Neural cell (in vitro differentiated cells): ENCODE data around the gene PNKD.

Source experiments
- CTCF ChIP-seq: fragments of 450-650 bp; IDR thresholded peaks from 2 replicates; pipeline ENCODE4 v1.5.1; 2014; ENCODE audit warnings: antibody characterized with exemption, mild to moderate bottlenecking, moderate library complexity; ENCODE audit not compliant: poor library complexity, severe bottlenecking
- EZH2 ChIP-seq: fragments of 200-600, 300-800 bp; shearing (Covaris generic), sonication (generic); IDR thresholded peaks from 2 replicates; pipeline ENCODE4 v1.6.1; 2014; ENCODE audit warnings: antibody characterized with exemption, low read length, borderline replicate concordance, mild to moderate bottlenecking; ENCODE audit not compliant: insufficient read depth, poor library complexity, severe bottlenecking
- POLR2AphosphoS5 ChIP-seq: IDR thresholded peaks from 2 replicates; pipeline ENCODE4 v1.6.1; 2012
- TAF1 ChIP-seq: IDR thresholded peaks from 2 replicates; pipeline ENCODE4 v1.6.1; 2012; ENCODE audit warnings: low read depth

DNA sequence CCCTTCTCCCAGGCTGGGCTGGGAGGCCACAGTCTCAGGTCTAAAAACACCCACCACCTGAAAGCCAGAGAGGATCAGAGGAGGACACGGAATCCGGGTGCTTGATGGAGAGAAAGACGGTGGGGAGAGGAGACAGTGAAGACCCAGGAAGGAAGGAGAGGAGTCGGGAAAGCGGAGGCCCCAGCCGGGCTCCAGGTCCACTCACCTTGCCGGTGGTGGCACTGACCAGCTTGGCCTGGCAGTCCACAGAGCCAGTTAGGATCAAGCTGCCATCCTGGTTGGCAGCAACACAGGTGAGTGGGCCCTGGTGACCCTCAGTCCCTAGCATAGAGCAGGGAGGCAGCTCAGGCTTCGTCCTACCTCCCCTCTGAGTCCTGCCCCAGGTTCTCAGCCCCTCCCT lies 4.7 kb upstream of the PNKD start:
- no peak for TF ChIP-seq EZH2
- no peak for TF ChIP-seq CTCF
- TF ChIP-seq POLR2AphosphoS5: no peak
- no peak for TF ChIP-seq TAF1
